Hippocampal formation (tissue), 2 donors: ENCODE results near the gene CLECL1.

Source experiments
- DNase-seq, 2 donors: peaks; one replicate each; lab custom pipeline; 2025; lab: John Stamatoyannopoulos, UW

The CLECL1 gene

GRCh38 chr12:9732921-9733461, at the start of gene CLECL1:
CLECL1 (minus strand) TSS chr12:9733097.
- DNase-seq: no peak

GRCh38 chr12:9781360-9781759, 48.5 kb upstream of the CLECL1 start:
- no peak for DNase-seq

- no peak for DNase-seq
Measured at GRCh38 chr12:9779209-9779608, 46.3 kb upstream of the CLECL1 start.

GRCh38 chr12:9776781-9777180, 43.9 kb upstream of the CLECL1 start:
- no peak for DNase-seq

DNA sequence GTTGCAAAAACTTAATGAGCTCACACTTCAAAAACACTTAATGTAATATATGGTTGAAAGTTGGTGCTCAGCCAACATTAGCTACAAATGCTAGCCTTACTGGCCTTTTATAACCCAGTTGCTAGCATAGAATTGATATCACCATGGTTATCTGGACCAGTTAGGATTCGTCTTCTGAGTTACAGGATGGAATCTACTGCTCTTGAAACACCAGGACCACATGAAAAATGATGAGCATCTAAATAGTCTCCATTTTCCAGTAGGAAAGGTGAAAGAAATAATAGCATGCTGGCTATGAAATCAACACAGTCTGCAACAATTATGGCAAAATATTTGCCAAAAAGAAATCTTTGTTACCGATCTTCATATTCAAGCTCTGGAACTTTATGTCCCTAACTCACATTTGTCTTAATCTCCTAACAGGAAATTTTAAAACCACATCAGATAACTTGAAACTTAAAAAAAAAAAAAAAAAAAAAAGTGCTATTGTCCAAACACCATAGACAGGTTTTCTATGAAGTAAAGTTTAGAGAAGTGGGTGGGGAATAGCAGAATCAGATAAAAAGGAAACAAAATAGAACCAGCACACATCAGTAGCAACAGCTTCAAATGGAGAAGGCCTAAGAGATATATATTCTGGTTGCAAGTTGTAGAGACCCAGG, 40.5 kb upstream of the CLECL1 start:
- DNase-seq: no peak

DNA sequence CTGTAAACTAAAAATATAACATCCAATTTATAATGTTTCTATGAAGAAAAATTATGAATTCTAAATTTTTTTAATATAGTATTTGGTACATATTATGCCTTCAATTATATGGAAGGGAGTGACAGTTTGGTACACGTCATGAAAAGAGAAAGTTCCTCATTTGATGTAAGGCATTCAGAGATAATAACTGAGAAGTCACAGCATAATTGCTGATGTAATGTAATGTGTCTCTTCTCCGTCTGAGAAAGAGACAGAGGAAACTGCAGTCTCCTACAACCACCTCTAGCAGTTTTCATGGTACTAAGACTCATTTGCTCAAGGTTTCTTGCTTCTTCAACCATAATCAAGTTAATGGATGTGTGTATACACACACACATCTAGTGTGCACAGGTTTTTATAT, 30.1 kb upstream of the CLECL1 start:
- no peak for DNase-seq

DNA sequence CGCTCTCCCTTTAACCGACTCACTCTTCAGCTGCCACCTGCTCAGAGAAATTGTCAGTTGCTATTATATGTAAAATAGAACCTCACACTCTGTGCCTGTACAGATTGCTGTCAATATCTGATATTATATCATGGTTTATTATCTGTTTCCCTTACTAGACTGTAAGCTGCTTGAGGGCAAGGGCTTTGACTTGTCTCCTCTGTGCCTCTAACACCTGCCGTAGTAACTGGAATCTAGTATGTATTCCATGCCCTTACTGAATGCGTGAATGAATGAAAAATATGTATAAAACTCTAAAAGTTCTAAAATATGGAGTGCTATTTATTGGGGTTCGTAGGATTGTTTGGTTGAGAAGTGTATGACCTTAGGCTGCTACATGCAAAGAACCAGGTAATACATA, 29.5 kb upstream of the CLECL1 start:
- DNase-seq: no peak

DNA sequence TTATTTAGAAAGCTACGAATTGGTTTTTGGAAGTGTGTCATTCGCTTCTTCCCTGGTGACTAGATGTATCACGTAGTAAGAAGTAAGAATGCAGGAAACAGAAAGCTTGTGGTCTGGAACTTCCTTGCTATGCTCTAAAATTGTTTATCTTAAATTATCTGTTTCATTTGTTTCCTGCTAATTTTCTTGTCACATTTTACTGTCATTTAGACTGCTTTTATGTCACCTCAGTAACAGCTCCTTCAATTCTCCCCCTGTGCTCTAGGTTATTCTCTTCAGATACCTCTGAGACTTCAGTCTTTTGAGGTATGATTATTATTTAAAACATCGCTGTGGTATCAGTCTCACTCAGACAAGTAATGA, 28.5 kb upstream of the CLECL1 start:
- DNase-seq: no peak

DNA sequence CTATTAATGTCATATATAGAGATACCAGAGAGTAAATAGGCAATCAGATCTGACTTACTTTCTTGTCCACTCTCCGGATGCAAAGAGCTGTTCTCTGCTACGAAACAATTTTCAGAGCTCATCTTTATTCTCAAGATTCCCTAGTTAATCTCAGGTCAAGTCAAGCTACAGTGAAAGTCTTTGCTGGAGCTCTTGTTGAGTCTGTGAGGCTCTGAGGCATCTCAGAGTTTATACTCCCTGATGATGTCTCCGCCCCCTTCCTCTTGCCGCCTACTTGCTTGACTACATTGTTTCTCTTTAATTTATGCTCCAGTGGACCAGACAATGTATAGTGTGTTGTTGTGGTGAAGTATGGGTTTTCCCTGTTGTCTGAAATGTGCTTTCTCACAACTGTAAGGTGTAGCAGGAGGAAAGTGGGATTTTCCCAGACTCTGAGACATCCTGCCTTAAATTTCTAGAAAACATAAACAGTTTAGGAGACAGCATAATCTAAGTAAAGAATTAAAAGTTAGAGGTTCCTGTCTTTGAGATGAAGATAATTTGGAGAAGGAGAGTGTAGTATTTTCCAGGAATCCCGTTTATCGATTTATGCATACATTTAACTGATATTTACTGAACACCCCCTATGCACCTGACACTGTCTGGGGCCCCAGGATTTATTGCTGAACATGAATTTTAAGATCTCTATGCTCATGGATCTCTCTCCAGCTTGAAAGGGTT, 28.0 kb upstream of the CLECL1 start, which contains the start of gene CD69:
Gene CD69 (minus strand): TSS at position 203 of the 720 bp plus-strand sequence. CDS start 81 bp downstream, at position 122.
- DNase-seq: no peak

DNA sequence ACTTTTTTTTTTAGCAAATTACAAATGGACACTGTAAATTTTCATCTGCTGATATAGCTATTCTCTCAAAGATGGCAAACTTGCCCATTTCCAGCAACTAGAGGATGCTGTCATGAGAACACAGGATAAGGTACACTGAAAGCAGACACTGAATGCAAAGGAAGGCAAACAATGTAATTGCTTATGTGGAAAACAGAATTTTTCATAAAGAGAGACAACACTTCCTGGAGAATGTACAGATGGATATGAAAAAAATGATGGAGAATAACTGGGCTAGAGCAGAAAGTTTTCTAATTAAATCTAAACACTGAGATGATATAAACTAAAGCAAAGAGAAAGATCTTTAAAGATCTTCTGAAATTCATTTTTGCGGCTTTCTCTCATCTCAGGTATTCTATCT, 27.2 kb upstream of the CLECL1 start:
- DNase-seq: no peak

GRCh38 chr12:9759694-9760093, 26.8 kb upstream of the CLECL1 start:
- no peak for DNase-seq

DNA sequence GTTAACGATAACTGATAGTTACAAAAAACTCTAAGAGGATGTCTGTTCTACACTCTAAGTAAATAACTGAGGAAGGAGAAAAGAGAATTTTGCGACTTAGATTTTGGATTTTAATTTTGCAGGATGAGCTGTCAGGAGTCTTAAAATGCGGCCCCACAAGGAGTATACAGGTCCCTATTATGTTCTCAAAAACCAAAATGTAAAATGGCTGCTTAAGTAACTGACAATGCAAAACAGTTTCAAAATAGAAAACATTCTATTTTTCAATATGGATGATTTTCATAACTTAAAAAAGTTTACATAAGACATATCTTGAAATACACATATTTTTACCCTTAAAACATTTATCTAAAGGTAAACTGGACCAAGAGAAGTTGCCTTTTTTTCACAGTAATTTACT, 25.2 kb upstream of the CLECL1 start:
- no peak for DNase-seq

DNA sequence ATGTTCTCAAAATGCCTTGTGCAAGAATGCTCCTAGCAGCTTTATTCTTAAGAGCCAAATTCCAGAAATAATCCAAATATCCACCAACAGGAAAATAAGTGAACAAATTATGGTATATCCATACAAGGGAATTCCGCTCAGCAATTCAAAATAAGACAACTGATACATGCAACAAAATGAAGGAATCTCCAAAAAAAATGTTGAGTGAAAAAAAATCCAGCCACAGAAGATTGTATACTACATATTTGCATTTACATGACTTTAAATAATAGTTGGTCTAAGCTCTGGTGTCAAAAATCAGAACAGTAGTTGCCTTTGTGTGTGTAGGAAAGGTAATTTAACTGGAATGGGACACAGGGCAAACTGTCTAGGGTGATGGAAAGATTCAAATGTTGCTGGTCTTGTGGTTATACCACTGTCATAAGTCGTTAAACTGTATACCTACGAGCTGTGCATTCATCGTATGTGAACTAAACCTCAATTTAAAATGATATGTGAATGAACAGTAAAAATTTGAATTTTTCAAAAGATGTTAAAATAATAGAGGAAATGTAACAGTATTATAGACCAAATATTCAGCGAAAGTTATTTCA, 24.6 kb upstream of the CLECL1 start:
- no peak for DNase-seq

DNA sequence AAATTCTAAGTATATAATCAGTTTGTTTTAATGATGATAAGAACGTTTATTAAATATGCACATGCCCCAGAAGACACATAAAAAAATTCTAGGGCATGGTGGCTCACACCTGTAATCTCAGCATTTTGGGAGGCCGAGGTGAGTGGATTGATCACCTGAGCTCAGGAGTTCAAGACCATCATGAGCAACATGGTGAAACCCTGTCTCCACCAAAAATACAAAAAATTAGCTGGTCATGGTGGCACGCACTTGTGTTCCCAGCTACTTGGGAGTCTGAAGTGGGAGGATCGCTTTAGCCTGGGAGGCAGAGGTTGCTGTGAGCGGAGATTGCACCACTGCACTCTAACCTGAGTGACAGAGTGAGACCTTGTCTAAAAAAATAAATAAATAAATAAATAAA, 23.8 kb upstream of the CLECL1 start:
- DNase-seq: no peak

DNA sequence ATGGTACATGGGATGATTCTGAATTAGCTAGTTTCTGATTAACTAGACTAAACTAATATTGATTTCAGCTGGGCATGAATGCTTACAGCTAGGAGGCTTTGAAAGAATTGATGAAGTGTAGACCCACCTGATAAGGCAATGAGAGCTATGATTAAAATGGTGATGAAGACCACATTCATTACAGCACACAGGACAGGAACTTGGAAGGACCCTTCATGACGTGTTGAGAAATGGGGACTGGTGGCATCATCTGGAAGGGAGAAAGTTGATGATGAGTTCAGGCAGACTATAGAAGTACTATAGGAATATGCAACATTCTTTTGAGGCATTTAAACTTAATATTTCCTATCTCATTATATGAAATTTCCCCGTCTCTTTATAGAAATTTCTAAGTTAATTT, 23.3 kb upstream of the CLECL1 start:
- no peak for DNase-seq

DNA sequence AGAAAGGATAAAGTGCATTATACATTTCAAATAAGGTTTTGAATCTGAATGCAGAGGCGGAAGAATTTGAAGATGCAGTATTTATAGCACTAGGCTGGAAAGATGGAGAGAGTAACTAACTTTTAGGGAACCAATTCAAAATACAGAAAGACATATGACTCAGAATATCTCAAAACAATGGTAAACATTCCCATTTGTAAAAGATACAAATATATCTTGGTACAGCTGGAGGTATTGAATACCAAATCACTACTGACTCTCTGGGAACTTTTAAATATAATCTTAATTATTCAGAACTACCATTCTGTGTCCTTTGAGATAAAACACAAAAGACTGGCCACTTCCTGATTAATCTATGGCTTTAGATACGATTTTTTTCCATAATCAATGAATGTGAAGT, 22.7 kb upstream of the CLECL1 start:
- no peak for DNase-seq

GRCh38 chr12:9755035-9755434, 22.1 kb upstream of the CLECL1 start:
- DNase-seq: no peak

DNA sequence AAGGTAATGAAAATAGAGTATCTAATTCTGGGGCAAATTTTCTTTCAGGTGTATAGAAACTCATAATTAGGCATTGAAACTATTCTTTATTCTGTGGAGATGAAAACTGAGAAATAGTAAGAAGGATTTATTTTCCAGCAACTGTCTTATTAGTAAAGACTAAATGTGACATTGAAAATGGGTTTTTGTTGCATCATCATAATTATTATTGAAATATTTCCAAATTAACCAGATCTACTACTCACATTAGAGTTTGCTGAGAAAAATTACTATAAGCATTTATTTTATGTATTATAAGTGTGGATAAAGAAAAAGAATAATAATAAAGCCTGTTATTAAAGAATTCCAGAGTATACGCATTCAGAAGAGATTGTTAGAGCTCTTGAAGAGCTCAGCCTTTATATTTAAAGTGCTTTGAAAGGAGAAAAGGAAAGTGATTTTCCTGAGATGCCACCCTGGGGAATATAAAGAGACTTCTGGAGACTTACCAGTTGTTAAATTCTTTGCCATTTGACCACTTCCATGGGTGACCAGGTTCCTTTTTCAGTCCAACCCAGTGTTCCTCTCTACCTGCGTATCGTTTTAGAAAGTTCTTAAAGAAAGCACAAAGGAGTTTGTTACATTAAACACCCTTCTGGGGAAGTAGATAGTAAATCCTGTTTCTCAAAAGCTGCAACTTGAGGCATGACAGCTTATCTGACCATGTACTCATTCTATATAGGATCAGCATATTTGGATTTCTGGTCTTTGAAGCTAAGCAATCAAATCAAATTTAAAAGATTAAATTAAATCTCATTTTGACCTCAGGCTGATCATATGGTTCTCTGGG, 21.4 kb upstream of the CLECL1 start:
- no peak for DNase-seq

DNA sequence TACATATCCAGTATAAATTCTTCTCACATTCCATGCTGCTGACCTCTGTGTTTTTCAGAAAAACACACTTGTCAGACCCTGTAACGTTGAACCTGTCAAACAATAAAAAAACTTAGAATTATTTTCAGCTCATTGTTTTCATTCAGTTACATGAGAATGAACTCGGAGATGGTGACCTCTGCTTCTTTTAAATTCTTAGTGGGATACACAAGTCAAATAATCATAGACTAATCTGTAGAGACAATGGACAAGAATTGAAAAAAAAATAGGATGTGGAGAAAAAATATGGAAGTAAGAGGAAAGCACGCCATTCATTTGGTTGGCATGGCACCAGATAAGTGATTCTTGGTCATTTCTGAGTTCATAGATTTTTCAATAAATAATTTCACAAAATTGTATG, 20.6 kb upstream of the CLECL1 start:
- no peak for DNase-seq

GRCh38 chr12:9753073-9753472, 20.2 kb upstream of the CLECL1 start:
- no peak for DNase-seq

- no peak for DNase-seq
Measured at GRCh38 chr12:9752145-9752933, 19.4 kb upstream of the CLECL1 start.
